ENCODE data around the gene SEPTIN10. TPM values are rescaled to one million over a fixed set of nuclear protein-coding genes. Genes with fewer than 3 reads are reported as not detected.

Gene SEPTIN10
- total RNA-seq, 1 experiment from 2014 or later = 113 TPM

GRCh38 chr2:109519513-109519912 lies 94.3 kb downstream of the SEPTIN10 start:
- no peaks in the 10 kb centered on the region for H3K79me2 ChIP-seq (ENCODE audit: insufficient read depth, low read length)
- H3K4me2 ChIP-seq (ENCODE audit: low read length) = no peak overlapping the region
- H3K4me3 ChIP-seq (replicated peaks in 1 of 2; ENCODE audit: low read depth in 1 of 2, low read length in 2 of 2) = no peak overlapping the region
- peaks cover 0 to 5% of the 10 kb centered on the region in 2 experiments; a peak in 1 of 4 replicates for H3K4me1 ChIP-seq (ENCODE audit: control insufficient read depth in 1 of 2, insufficient read depth in 2 of 2, low read length in 2 of 2)
- intact Hi-C loops (cut with micrococcal nuclease) = loop anchor here (5.0 kb wide), 1 partner anchor 143 kb away; no protein-coding TSS in a partner anchor
- no peak overlapping the region for H2AFZ ChIP-seq (ENCODE audit: low read depth, low read length, poor library complexity, severe bottlenecking)
- POLR2A ChIA-PET = no interaction called here
- CTCF ChIA-PET = interaction anchor here (1.0 kb wide), 1 partner anchor 9 kb away, joined by 3 read pairs; no protein-coding TSS in a partner anchor
- RAD21 ChIA-PET (ENCODE audit: low non-redundant PET in 1 of 2, low total read pairs in 2 of 2, uncharacterized antibody in 2 of 2, unreplicated experiment in 2 of 2) = no interaction called here
- H3K36me3 ChIP-seq (ENCODE audit: control insufficient read depth in 1 of 2, insufficient read depth in 2 of 2, low read length in 2 of 2) = no peaks in the 10 kb centered on the region
- DNase-seq (ENCODE audit: low read depth, low spot score) (no peak), ATAC-seq (no peak)
- no peaks in the 10 kb centered on the region for H3K9me2 ChIP-seq (ENCODE audit: insufficient read depth)
- H3K27me3 ChIP-seq (ENCODE audit: insufficient read depth, low read length) = no peaks in the 10 kb centered on the region
- no peaks in the 10 kb centered on the region for H4K20me1 ChIP-seq (ENCODE audit: insufficient read depth)
- no peaks in the 10 kb centered on the region for H3K9me3 ChIP-seq (ENCODE audit: control insufficient read depth in 1 of 2, insufficient read depth in 1 of 2, low read depth in 1 of 2, low read length in 2 of 2)
- H3K27ac ChIP-seq (ENCODE audit: low read depth, low read length) = no peak overlapping the region
- TF ChIP-seq JUND (IDR thresholded peaks at IDR 0.05) = no peak
- TF ChIP-seq POLR2AphosphoS5 (IDR thresholded peaks at IDR 0.05; ENCODE audit: low read depth, low read length) = no peak
- TF ChIP-seq EZH2 (IDR thresholded peaks at IDR 0.05) = no peak
- TF ChIP-seq SP1 (IDR thresholded peaks at IDR 0.05; ENCODE audit: low read depth) = no peak
- TF ChIP-seq CBX3 (IDR thresholded peaks at IDR 0.05; ENCODE audit: low read depth) = no peak
- TF ChIP-seq CTCF (IDR thresholded peaks at IDR 0.05 in 2 of 3, conservative IDR thresholded peaks at IDR 0.05 in 1 of 3; ENCODE audit: borderline replicate concordance in 1 of 3, insufficient read depth in 1 of 3, low read depth in 2 of 3, low read length in 2 of 3) = no peak
- TF ChIP-seq ATF3 (IDR thresholded peaks at IDR 0.05) = no peak
- TF ChIP-seq FOSL1 (IDR thresholded peaks at IDR 0.05; ENCODE audit: low read depth) = no peak
- TF ChIP-seq TCF7L2 (IDR thresholded peaks at IDR 0.05; ENCODE audit: borderline replicate concordance, extremely low read depth, insufficient read depth, insufficient read length) = no peak
- TF ChIP-seq ELF1 (IDR thresholded peaks at IDR 0.05; ENCODE audit: borderline replicate concordance, low read depth) = no peak
- TF ChIP-seq SRF (IDR thresholded peaks at IDR 0.05; ENCODE audit: low read depth) = no peak
- TF ChIP-seq CEBPB (IDR thresholded peaks at IDR 0.05; ENCODE audit: low read depth) = no peak
- TF ChIP-seq EZH2phosphoT487 (IDR thresholded peaks at IDR 0.05; ENCODE audit: borderline replicate concordance) = no peak
- no peak for TF ChIP-seq POLR2A (IDR thresholded peaks at IDR 0.05; ENCODE audit: borderline replicate concordance, extremely low read depth, insufficient read depth, insufficient read length)
- TF ChIP-seq YY1 (IDR thresholded peaks at IDR 0.05; ENCODE audit: extremely low read depth, insufficient replicate concordance, low read depth, low read length) = no peak
- no peak for TF ChIP-seq MAX (IDR thresholded peaks at IDR 0.05)
- no peak overlapping the region for H3K9ac ChIP-seq (ENCODE audit: low read length)
- no TSS peak for BruUV-seq (replicated peaks)
